Measurements from ENCODE around the gene BTNL8. TPM values are rescaled to one million over a fixed set of nuclear protein-coding genes. Genes with fewer than 3 reads are reported as not detected.

BTNL8 gene
- total RNA-seq, 1 donor from 2014 or later: not detected

GRCh38 chr5:180959661-180960060 lies 60.7 kb downstream of the BTNL8 start:
- peak; percentile 24 for DNase-seq (ENCODE audit: low read depth)

DNA sequence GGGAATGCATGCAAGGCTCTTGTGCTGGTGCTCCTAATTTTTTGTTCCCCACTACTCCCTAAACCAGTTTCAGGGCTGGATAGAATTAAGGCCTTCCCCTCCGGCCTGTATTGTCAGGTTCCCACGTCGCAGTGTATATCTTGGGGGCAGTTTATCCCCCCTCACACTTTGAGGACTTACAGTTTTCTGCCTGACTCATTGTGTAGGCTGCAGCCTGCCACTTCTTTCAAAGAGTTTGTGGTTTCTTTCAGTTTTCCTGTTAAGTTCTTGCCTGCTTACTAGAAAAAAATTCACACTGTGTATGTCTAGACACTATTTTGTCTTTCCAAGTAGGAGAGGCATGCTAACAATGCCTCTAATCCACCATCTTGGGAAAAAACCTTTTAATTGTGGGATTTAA lies 61.2 kb downstream of the BTNL8 start:
- DNase-seq (ENCODE audit: low read depth): no peak

DNA sequence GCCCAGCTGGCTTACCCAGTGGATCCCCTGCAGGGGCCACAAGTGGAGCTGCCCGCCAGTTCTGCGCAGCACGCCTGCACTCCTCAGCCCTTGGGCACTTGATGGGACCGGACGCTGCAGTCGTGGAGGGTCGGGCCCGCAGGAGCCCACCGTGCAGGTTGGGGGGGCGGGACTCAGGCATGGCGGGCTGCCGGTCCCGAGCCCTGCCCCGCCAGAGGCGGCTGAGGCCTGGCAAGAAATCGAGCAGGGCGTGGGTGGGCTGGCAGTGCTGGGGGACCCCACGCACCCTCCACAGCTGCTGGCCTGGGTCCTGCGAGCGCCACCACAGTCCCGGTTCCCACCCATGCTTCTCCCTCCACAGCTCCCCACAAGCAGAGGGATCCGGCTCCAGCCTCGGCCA lies 70.4 kb downstream of the BTNL8 start:
- DNase-seq (ENCODE audit: low read depth): no peak

- no peak for DNase-seq (ENCODE audit: low read depth)
These were observed 71.4 kb downstream of the BTNL8 start for GRCh38 chr5:180970336-180970735.

DNA sequence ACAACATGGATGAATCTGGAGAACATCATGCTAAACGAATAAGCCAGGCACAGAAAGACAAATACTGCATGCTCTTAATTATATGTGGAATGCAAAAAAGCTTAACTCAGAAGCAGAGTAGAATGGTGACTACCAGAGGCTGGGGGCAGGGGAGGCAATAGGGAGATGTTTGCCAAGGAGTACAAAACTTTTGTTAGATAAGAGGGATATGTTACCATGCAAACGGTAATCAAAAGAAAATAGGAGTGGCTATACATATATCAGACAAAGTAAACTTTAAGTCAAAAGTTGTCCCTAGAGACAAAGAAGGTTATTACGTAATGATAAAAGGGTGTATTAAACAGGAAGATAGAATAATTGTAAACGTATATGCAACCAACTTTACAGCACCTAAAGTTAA lies 71.9 kb downstream of the BTNL8 start:
- DNase-seq (ENCODE audit: low read depth): no peak

DNA sequence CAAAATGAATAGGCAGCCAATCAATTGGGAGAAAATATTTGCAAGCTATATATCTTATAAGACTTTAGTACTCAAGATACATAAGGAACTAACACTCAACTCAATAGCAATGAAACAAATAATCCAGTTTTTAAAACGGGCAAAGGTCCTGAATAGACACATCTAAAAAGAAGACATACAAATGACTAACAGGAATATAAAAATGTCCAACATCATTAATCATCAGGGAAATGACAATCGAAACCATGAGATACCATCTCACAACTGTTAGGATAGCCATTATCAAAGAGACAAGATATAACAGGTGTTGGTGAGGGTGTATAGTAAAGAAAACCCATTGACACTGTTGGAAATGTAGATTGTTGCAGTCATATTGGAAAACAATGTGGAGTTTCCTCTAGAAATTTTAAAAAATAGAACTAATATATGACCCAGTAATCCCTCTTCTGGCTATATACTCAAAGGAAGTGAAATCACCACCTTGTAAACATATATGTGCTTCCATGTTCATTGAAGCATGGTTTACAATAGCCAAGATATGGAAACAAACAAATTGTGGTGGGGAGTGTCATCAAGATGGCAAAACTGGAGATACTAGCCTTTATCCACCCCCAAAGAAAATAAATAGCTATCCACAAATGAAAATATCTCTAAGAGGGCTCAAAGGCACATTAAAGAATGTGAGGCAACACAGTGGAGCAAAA lies 75.8 kb downstream of the BTNL8 start:
- no peak for DNase-seq (ENCODE audit: low read depth)

DNA sequence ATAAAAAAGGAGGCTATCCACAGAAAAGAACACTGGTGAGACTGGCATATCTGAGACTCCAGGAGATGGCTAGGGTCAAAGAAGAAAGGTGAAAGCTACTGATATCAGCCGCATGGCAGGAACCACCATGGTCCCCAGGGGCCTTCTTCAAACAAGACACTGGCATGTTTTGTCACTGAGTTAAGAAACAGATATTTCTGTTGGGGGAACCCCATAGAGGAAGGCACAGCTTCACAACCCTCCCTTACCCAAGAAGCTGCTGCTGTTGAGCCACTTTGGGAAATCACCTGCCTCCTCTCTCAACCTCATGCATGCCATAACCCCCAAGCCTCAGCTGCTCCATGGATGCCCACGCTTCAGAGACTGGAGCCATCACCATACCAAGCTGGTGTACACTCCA lies 76.4 kb downstream of the BTNL8 start:
- DNase-seq (ENCODE audit: low read depth): no peak

GRCh38 chr5:180976518-180976917 lies 77.6 kb downstream of the BTNL8 start:
- DNase-seq (ENCODE audit: low read depth): no peak

DNA sequence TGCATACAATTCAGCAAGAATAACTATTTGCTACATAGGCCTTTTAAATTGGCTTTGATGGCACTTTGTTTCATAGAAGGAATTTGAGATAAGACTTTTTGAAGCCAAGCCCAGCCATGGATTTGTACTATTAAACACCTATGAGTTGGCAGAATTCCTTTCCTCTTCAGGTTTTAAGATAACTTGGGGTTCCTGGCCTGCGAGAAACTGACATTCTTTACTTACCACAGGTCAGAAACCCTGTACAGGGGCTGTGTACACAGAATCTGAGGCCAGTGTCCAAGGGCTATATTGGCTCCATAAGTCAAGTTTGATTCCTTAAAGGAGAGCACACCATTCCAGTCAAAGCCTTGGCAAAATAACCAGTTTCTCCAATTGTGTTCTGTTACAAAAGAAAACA lies 78.9 kb downstream of the BTNL8 start:
- no peak for DNase-seq (ENCODE audit: low read depth)

- no peak for DNase-seq (ENCODE audit: low read depth)
These were observed 83.2 kb downstream of the BTNL8 start for GRCh38 chr5:180982008-180982741.

GRCh38 chr5:180988016-180988415 lies 89.1 kb downstream of the BTNL8 start:
- DNase-seq (ENCODE audit: low read depth): no peak

GRCh38 chr5:180988592-180988991 lies 89.6 kb downstream of the BTNL8 start, which contains the start of gene BTNL3:
Gene BTNL3 (plus strand): TSS chr5:180988846. CDS start chr5:180989029, 183 bp downstream.
- DNase-seq (ENCODE audit: low read depth): no peak

- no peak for DNase-seq (ENCODE audit: low read depth)
These were observed 91.3 kb downstream of the BTNL8 start for GRCh38 chr5:180990086-180990881.

- DNase-seq (ENCODE audit: low read depth): no peak
These were observed 91.9 kb downstream of the BTNL8 start for GRCh38 chr5:180990882-180991242.

Other genes with a start within 250 kb of the BTNL8 start
- gene FLT4, start 249.6 kb upstream of the BTNL8 start, total RNA-seq: 0.75 and 2.4 TPM in 2 replicates
- gene OR2Y1, start 159.1 kb upstream of the BTNL8 start, total RNA-seq: not detected in 2 replicates
- 120 and 152 TPM in 2 replicates for gene MGAT1, start 96.4 kb upstream of the BTNL8 start, total RNA-seq
- 12.9 and 20.1 TPM in 2 replicates for gene ZFP62, start 37.9 kb upstream of the BTNL8 start, total RNA-seq
- 0.21 TPM in 1 of 2 replicates, not detected in the other for gene BTNL3, start 89.7 kb downstream of the BTNL8 start, total RNA-seq
- not detected in 2 replicates for gene BTNL9, start 141.1 kb downstream of the BTNL8 start, total RNA-seq
- gene OR2V1, start 232.0 kb downstream of the BTNL8 start, total RNA-seq: not detected in 2 replicates
- not detected in 2 replicates for gene OR2V2, start 248.4 kb downstream of the BTNL8 start, total RNA-seq

All from myocyte (in vitro differentiated cells).